ENCODE data around the gene CENPB.

CENPB gene

GRCh38 chr20:3814928-3815495, 28.5 kb upstream of the CENPB start:
- no peak for TF ChIP-seq CTCF (IDR thresholded peaks at IDR 0.05)
- no peak for TF ChIP-seq ZFX (IDR thresholded peaks at IDR 0.05; ENCODE audit: borderline replicate concordance)
- H3K27ac ChIP-seq = no peak overlapping the region

- TF ChIP-seq ZFX (IDR thresholded peaks at IDR 0.05; ENCODE audit: borderline replicate concordance) (no peak), CTCF (IDR thresholded peaks at IDR 0.05) (no peak)
- H3K27ac ChIP-seq = peak overlapping the region; percentile 89; the same call in 1 of the 2 replicates
Measured at GRCh38 chr20:3813848-3814581, 27.5 kb upstream of the CENPB start.

DNA sequence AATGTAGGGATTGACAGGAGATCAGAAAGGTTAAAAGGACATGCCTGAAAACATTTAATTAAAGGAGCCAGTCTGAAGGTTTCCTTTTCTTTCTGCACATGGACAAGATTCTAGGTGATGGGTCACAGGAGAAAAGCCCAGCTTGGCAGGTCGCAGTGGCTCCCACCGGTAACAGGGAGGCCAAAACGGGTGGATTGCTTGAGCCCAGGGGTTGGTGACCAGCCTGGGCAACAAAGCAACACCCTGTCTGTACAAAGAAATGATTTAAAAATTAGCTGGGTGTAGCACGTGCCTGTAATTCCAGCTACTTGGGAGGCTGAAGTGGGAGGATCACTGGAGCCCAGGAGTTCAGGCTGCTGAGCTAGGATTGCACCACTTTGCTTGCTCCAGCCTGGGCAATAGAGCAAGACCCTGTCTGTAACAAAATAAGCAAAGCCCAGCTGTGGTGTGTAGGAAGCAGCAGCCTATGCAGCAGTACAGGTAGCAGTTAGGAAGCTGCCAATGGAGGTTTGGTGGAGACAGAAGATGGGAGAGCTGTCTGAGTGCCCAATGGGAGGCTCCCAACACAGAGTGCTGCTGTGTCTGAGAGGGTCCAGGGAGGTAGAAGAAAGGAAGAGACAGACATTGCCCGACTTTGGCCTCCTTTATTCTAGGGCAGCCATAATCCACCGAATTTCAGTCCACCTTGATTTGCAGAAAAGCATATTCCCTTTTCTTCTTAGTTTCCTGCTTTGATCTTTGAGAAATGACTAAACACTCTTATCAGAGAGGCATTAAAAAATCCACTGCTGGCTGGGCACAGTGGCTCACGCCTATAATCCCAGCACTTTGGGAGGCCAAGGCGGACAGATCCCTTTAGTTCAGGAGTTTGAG, 26.7 kb upstream of the CENPB start:
- no peak for TF ChIP-seq ZFX (IDR thresholded peaks at IDR 0.05; ENCODE audit: borderline replicate concordance)
- peak overlapping the region; percentile 89 for H3K27ac ChIP-seq

DNA sequence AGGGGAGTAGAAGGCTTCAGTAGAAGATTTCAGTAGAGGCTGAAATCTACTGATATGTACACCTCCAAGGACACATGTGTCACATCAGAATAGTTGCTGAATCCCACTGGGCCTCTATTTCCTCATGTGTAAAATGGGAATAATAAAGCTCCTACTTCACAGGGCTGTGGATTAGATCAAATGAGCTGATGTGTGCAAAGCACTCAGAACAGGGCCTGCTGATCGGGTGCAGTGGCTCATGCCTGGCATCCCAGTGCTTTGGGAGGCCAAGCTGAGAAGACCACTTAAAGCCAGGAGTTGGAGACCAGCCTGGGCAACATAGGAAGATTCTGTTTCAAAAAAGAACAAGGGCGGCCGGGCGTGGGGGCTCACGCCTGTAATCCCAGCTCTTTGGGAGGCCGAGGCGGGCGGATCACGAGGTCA, 25.7 kb upstream of the CENPB start:
- TF ChIP-seq CTCF (IDR thresholded peaks at IDR 0.05) = no peak
- TF ChIP-seq ZFX (IDR thresholded peaks at IDR 0.05; ENCODE audit: borderline replicate concordance) = no peak
- peak overlapping the region; percentile 89 for H3K27ac ChIP-seq

GRCh38 chr20:3811467-3812258, 25.1 kb upstream of the CENPB start:
- TF ChIP-seq ZFX (IDR thresholded peaks at IDR 0.05; ENCODE audit: borderline replicate concordance) (no peak), CTCF (IDR thresholded peaks at IDR 0.05) (no peak)
- peak overlapping the region; percentile 89 for H3K27ac ChIP-seq

GRCh38 chr20:3808544-3808943, 22.0 kb upstream of the CENPB start:
- H3K27ac ChIP-seq = peak overlapping the region; percentile 99
- TF ChIP-seq ZFX (IDR thresholded peaks at IDR 0.05; ENCODE audit: borderline replicate concordance) = no peak
- TF ChIP-seq CTCF (IDR thresholded peaks at IDR 0.05) = no peak

GRCh38 chr20:3804781-3805180, 18.2 kb upstream of the CENPB start:
- H3K27ac ChIP-seq = peak overlapping the region; percentile 99
- TF ChIP-seq ZFX (IDR thresholded peaks at IDR 0.05; ENCODE audit: borderline replicate concordance) (no peak), CTCF (IDR thresholded peaks at IDR 0.05) (no peak)
